Measurements from ENCODE around the gene CACNA1I. TPM values are rescaled to one million over a fixed set of nuclear protein-coding genes. Genes with fewer than 3 reads are reported as not detected.
A peak's percentile ranks its signal among the peaks of the same experiment; 100 is the strongest.

CACNA1I gene
- total RNA-seq, 1 donor from 2014 or later, result not detected

GRCh38 chr22:39714321-39714720 lies 143.8 kb downstream of the CACNA1I start:
- DNase-seq (ENCODE audit: low read depth), result no peak

GRCh38 chr22:39715778-39716495 lies 145.4 kb downstream of the CACNA1I start:
- DNase-seq (ENCODE audit: low read depth), result no peak

GRCh38 chr22:39716534-39716933 lies 146.0 kb downstream of the CACNA1I start:
- no peak for DNase-seq (ENCODE audit: low read depth)

- DNase-seq (ENCODE audit: low read depth), result no peak
These were observed 146.5 kb downstream of the CACNA1I start for GRCh38 chr22:39717099-39717498.

GRCh38 chr22:39718206-39718605 lies 147.7 kb downstream of the CACNA1I start:
- no peak for DNase-seq (ENCODE audit: low read depth)

GRCh38 chr22:39718921-39719475 lies 148.4 kb downstream of the CACNA1I start:
- DNase-seq (ENCODE audit: low read depth), result no peak

- DNase-seq (ENCODE audit: low read depth), result no peak
These were observed 149.3 kb downstream of the CACNA1I start for GRCh38 chr22:39719559-39720450.

GRCh38 chr22:39721206-39722031 lies 150.9 kb downstream of the CACNA1I start:
- DNase-seq (ENCODE audit: low read depth), result no peak

- no peak for DNase-seq (ENCODE audit: low read depth)
These were observed 151.4 kb downstream of the CACNA1I start for GRCh38 chr22:39722032-39722325.

GRCh38 chr22:39722501-39722900 lies 151.9 kb downstream of the CACNA1I start:
- DNase-seq (ENCODE audit: low read depth), result no peak

- no peak for DNase-seq (ENCODE audit: low read depth)
These were observed 152.9 kb downstream of the CACNA1I start for GRCh38 chr22:39723463-39723862.

- no peak for DNase-seq (ENCODE audit: low read depth)
These were observed 153.4 kb downstream of the CACNA1I start for GRCh38 chr22:39723899-39724351.

GRCh38 chr22:39724390-39724789 lies 153.8 kb downstream of the CACNA1I start:
- peak; percentile 18 for DNase-seq (ENCODE audit: low read depth)

GRCh38 chr22:39724857-39725256 lies 154.3 kb downstream of the CACNA1I start:
- no peak for DNase-seq (ENCODE audit: low read depth)

GRCh38 chr22:39725351-39726035 lies 154.9 kb downstream of the CACNA1I start:
- no peak for DNase-seq (ENCODE audit: low read depth)

GRCh38 chr22:39727541-39727940 lies 157.0 kb downstream of the CACNA1I start:
- DNase-seq (ENCODE audit: low read depth), result peak; percentile 29

- no peak for DNase-seq (ENCODE audit: low read depth)
These were observed 157.8 kb downstream of the CACNA1I start for GRCh38 chr22:39728236-39728860.

- no peak for DNase-seq (ENCODE audit: low read depth)
These were observed 158.8 kb downstream of the CACNA1I start for GRCh38 chr22:39729141-39729934.

- DNase-seq (ENCODE audit: low read depth), result no peak
These were observed 160.9 kb downstream of the CACNA1I start for GRCh38 chr22:39731481-39731880.
